ENCODE measurements around the gene COL6A3.

DNA sequence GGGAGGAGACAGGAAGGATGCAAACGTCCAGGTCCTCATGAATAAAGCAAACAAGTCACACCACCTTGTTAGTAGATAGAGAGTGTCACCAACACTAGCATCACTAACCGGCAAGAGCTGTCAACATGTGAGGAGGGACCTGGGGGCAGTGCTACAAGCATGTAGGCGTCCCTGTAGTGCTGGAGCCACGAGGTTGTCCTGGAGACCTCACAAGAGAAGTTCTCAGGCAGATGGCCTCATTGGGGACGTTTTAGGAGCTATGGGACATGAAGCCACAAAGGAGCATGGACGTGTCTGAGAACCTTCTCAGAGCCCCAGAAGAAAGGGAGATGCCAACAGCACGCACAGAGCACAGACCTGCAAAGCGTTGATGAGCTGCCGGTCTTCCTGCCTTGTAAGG, 70.0 kb downstream of the COL6A3 start:
- TF ChIP-seq ZFX (IDR thresholded peaks at IDR 0.05) = no peak
- TF ChIP-seq, protein P1, sequence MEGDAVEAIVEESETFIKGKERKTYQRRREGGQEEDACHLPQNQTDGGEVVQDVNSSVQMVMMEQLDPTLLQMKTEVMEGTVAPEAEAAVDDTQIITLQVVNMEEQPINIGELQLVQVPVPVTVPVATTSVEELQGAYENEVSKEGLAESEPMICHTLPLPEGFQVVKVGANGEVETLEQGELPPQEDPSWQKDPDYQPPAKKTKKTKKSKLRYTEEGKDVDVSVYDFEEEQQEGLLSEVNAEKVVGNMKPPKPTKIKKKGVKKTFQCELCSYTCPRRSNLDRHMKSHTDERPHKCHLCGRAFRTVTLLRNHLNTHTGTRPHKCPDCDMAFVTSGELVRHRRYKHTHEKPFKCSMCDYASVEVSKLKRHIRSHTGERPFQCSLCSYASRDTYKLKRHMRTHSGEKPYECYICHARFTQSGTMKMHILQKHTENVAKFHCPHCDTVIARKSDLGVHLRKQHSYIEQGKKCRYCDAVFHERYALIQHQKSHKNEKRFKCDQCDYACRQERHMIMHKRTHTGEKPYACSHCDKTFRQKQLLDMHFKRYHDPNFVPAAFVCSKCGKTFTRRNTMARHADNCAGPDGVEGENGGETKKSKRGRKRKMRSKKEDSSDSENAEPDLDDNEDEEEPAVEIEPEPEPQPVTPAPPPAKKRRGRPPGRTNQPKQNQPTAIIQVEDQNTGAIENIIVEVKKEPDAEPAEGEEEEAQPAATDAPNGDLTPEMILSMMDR (conservative IDR thresholded peaks at IDR 0.05) = no peak
